GM13976 (cell line): ENCODE measurements around the gene TBC1D5.

Experiments used
- DNase-seq: peaks from one replicate; pipeline ENCODE4 v3.0.0; 2012; ENCODE audit warnings: low spot score
- CTCF ChIP-seq: IDR thresholded peaks from 2 replicates; pipeline ENCODE4 v1.5.1; 2012; ENCODE audit warnings: borderline replicate concordance, mild to moderate bottlenecking; ENCODE audit not compliant: insufficient read depth; ENCODE audit errors: extremely low read depth, missing control alignments, control extremely low read depth
- in situ Hi-C: fragments of 300-500 bp; cut with MboI; formaldehyde crosslinking; loops from one replicate; pipeline ENCODE4 v1.12.0; 2022; ENCODE audit warnings: low sequenced_read_pairs, mixed read lengths, inconsistent platforms; ENCODE audit not compliant: unreplicated experiment

TBC1D5 gene

DNA sequence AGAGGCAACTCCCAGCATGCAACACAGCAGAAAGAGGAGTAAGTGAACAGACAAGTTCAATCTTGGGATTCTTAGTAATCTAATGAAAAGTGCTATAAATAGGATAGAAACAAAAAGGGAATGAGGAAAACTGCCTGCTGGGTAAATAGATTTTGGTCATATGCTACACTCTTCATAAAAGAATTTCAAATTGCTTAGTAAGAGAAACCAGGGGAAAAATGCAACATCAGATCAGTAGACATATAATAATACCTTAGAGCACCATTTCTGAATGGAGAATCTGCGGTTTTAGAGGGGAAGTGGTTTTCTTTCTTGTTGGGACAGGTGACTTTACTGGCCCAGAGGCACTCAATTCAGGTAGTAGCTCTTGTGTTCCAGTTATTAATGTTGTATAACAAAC is 13.4 kb upstream of the TBC1D5 start:
- in situ Hi-C loops: no loop called here
- DNase-seq: no peak
- TF ChIP-seq CTCF: no peak

DNA sequence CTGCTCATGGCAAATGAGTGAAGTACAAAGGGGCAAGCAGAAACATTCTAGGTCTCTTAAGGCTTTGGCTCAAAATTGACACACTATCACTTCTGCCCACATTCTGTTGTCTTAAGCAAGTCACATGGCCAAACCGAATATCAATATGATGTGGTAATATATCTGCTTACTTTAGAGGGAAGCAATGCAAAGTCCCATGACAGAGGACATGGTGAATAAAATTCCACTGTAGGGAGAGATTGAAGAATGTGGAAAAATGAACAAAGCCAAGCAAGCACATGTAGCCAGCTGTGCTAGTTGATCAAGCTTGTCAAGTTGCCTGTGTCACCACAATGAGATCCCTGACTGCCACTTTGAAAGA is 11.2 kb upstream of the TBC1D5 start:
- in situ Hi-C loops: no loop called here
- no peak for TF ChIP-seq CTCF
- DNase-seq: no peak

GRCh38 chr3:17752876-17753631 is 10.6 kb upstream of the TBC1D5 start:
- DNase-seq: no peak
- in situ Hi-C loops: no loop called here
- no peak for TF ChIP-seq CTCF

GRCh38 chr3:17752436-17752835 is 10.0 kb upstream of the TBC1D5 start:
- no peak for TF ChIP-seq CTCF
- in situ Hi-C loops: no loop called here
- no peak for DNase-seq

DNA sequence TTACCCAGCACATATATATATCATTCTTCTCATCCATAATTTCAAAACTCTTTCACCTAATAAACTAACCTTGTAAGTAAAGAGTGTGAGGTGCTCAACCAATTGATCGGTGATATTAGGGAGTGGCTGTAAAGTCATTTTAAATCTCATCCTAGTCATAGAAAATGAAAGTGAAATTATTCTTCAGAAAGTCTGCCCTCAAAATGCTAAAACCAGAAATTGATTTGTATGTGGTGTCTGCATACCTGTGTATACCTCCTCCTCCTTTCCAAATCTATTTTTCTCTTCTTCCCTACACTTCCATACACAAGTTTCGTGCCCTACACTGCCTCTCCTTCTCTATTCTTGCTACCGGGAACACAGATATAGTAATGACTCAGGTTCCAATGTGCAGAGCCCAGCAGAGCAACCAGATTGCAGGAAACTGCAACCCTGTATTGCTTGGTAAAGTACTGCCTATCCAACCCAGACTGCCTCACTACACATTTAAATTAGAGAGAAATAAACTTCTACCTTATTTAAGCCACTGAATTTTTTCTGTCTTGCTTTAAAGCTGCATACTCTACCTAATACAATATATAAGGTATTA is 7.4 kb upstream of the TBC1D5 start:
- in situ Hi-C loops: no loop called here
- TF ChIP-seq CTCF: no peak
- no peak for DNase-seq

DNA sequence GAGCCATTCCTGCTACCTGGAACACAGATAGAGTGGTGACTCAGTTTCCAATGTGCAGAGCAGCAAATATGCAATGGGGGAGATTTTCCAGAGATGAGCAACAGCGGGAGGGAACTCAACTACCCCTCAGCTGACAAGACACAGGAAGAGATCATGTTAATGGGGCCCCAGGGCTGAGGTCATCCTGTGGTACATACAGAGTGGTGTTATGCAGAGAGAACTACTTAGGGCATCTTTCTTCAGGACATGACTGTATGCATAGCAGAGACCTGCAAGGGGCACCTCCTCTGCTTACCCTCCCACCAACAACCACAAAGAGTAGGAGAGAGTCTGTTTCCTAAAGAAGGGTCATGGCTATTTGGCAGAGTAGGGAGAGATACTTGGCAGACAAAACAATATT is 6.8 kb upstream of the TBC1D5 start:
- no peak for DNase-seq
- in situ Hi-C loops: no loop called here
- TF ChIP-seq CTCF: no peak
